ENCODE results near the gene LDB2.

The LDB2 gene

DNA sequence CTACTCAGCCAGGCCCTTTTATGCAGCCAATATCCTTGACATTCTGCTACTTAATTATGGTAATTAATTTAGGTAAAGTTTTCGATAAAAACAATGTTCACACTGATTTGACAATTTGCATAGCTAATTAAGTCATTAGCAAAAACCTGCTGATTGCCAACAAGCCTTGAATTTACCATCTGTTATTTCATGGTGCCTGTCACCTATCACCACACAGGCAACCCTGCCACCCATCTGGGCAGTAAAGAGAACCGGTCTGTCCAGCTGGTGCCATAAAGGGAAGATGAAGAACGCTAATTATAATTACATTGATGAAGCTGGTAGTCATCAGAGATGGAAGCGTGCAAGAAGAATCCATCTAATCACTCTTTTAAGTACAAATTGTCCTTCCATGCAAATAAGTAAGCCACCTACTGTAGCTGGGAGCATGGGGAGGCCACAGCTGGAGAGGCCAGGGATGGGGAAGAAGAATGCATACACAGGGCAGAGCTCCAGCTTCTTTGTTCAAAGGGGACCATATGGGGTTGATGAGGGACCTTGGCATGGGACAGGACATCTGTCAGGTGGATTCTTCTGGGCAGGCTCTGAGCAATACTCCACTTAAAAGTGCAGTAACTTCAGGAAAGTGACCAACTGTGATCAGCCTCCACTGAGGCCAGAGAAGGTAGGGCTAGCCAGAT, 394.9 kb downstream of the LDB2 start:
- no peaks in the 10 kb centered on the region for H3K36me3 ChIP-seq (ENCODE audit: insufficient read depth, low read length)
- no peaks in the 10 kb centered on the region for H3K27me3 ChIP-seq (ENCODE audit: insufficient read depth, low read length)
- no peak overlapping the region for H3K4me3 ChIP-seq (ENCODE audit: low read depth, low read length, poor library complexity, severe bottlenecking)
- H3K9ac ChIP-seq (ENCODE audit: low read length) = no peak overlapping the region
- no peaks in the 10 kb centered on the region for H3F3A ChIP-seq (ENCODE audit: insufficient read depth, low read length)
- H3K9me3 ChIP-seq (ENCODE audit: low read length) = no peaks in the 10 kb centered on the region
- no peak overlapping the region for H2AFZ ChIP-seq (ENCODE audit: low read length)
- no peak for TF ChIP-seq EZH2 (IDR thresholded peaks at IDR 0.05; ENCODE audit: borderline replicate concordance, low read length)
- TF ChIP-seq, protein P1, sequence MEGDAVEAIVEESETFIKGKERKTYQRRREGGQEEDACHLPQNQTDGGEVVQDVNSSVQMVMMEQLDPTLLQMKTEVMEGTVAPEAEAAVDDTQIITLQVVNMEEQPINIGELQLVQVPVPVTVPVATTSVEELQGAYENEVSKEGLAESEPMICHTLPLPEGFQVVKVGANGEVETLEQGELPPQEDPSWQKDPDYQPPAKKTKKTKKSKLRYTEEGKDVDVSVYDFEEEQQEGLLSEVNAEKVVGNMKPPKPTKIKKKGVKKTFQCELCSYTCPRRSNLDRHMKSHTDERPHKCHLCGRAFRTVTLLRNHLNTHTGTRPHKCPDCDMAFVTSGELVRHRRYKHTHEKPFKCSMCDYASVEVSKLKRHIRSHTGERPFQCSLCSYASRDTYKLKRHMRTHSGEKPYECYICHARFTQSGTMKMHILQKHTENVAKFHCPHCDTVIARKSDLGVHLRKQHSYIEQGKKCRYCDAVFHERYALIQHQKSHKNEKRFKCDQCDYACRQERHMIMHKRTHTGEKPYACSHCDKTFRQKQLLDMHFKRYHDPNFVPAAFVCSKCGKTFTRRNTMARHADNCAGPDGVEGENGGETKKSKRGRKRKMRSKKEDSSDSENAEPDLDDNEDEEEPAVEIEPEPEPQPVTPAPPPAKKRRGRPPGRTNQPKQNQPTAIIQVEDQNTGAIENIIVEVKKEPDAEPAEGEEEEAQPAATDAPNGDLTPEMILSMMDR (IDR thresholded peaks at IDR 0.05; ENCODE audit: low read length) = no peak
- H3K4me1 ChIP-seq (ENCODE audit: insufficient read depth, low read length, severe bottlenecking) = no peaks in the 10 kb centered on the region
- no peak overlapping the region for H3K27ac ChIP-seq (ENCODE audit: low read depth, low read length, poor library complexity, severe bottlenecking)
- H3K4me2 ChIP-seq (ENCODE audit: low read length) = no peak overlapping the region
- no peaks in the 10 kb centered on the region for H3K9me2 ChIP-seq (ENCODE audit: low read depth, low read length)
- no peaks in the 10 kb centered on the region for H4K20me1 ChIP-seq (ENCODE audit: insufficient read depth, low read length)
- H3K79me2 ChIP-seq (ENCODE audit: insufficient read depth, low read length) = no peaks in the 10 kb centered on the region

DNA sequence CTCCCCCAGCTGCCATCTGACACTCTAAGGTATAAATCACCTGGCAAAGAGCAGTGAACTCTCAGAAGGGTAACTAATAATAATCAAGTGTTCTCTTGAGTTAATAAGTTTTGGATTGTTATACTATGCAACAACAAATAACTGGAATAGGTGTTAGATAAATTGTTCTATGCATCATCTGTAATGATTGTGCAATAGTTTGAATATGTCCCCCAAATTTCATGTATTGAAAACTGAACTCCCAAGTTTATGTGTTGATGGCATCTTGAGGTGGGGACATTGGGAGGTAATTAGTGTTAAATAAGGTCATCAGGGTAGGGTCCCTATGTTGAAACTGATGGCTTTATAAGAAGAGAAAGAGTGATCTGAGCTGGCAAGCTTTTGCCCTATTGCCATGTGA, 399.5 kb downstream of the LDB2 start:
- Histone ChIP-seq H3K9me2 (ENCODE audit: low read depth, low read length) (no peaks in the 10 kb centered on the region), H4K20me1 (ENCODE audit: insufficient read depth, low read length) (no peaks in the 10 kb centered on the region), H3K9ac (ENCODE audit: low read length) (no peak overlapping the region), H3K36me3 (ENCODE audit: insufficient read depth, low read length) (no peaks in the 10 kb centered on the region), H3K27ac (ENCODE audit: low read depth, low read length, poor library complexity, severe bottlenecking) (no peak overlapping the region), H3K9me3 (ENCODE audit: low read length) (no peaks in the 10 kb centered on the region), H3K79me2 (ENCODE audit: insufficient read depth, low read length) (no peaks in the 10 kb centered on the region), H3K4me2 (ENCODE audit: low read length) (no peak overlapping the region), H3K4me1 (ENCODE audit: insufficient read depth, low read length, severe bottlenecking) (no peaks in the 10 kb centered on the region), H2AFZ (ENCODE audit: low read length) (no peak overlapping the region), H3K27me3 (ENCODE audit: insufficient read depth, low read length) (no peaks in the 10 kb centered on the region), H3F3A (ENCODE audit: insufficient read depth, low read length) (no peaks in the 10 kb centered on the region), H3K4me3 (ENCODE audit: low read depth, low read length, poor library complexity, severe bottlenecking) (no peak overlapping the region)
- TF ChIP-seq, protein P1 (IDR thresholded peaks at IDR 0.05; ENCODE audit: low read length) = no peak
- no peak for TF ChIP-seq EZH2 (IDR thresholded peaks at IDR 0.05; ENCODE audit: borderline replicate concordance, low read length)

DNA sequence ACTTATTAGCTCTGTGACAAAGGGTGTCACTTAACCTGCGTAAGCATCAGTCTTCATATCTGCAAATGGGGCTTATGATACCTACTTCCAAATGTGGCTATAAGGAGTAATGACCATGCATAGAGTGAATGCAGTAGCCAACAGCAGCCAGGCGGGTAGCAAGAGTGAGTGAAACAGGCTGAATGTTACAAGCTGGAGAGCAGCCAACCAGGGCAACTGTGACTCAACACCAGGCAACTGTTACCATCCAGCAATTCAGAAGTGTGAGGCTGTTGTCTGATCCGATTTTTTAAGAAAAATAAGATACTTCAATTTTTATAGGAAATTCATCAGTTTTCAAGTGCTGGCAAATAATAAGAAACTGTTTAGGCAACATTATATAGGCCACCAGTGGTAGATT, 401.9 kb downstream of the LDB2 start:
- H3K4me3 ChIP-seq (ENCODE audit: low read depth, low read length, poor library complexity, severe bottlenecking) = no peak overlapping the region
- no peak overlapping the region for H3K4me2 ChIP-seq (ENCODE audit: low read length)
- no peak overlapping the region for H3K27ac ChIP-seq (ENCODE audit: low read depth, low read length, poor library complexity, severe bottlenecking)
- no peaks in the 10 kb centered on the region for H3F3A ChIP-seq (ENCODE audit: insufficient read depth, low read length)
- no peaks in the 10 kb centered on the region for H3K9me2 ChIP-seq (ENCODE audit: low read depth, low read length)
- TF ChIP-seq, protein P1 (IDR thresholded peaks at IDR 0.05; ENCODE audit: low read length) = no peak
- no peak for TF ChIP-seq EZH2 (IDR thresholded peaks at IDR 0.05; ENCODE audit: borderline replicate concordance, low read length)
- no peak overlapping the region for H3K9ac ChIP-seq (ENCODE audit: low read length)
- H2AFZ ChIP-seq (ENCODE audit: low read length) = no peak overlapping the region
- no peaks in the 10 kb centered on the region for H3K27me3 ChIP-seq (ENCODE audit: insufficient read depth, low read length)
- no peaks in the 10 kb centered on the region for H3K9me3 ChIP-seq (ENCODE audit: low read length)
- no peaks in the 10 kb centered on the region for H3K79me2 ChIP-seq (ENCODE audit: insufficient read depth, low read length)
- no peaks in the 10 kb centered on the region for H3K36me3 ChIP-seq (ENCODE audit: insufficient read depth, low read length)
- no peaks in the 10 kb centered on the region for H3K4me1 ChIP-seq (ENCODE audit: insufficient read depth, low read length, severe bottlenecking)
- H4K20me1 ChIP-seq (ENCODE audit: insufficient read depth, low read length) = no peaks in the 10 kb centered on the region

Data from OCI-LY1 (cell line).